DND-41 (cell line): Measurements from ENCODE around the gene PSG11.
"Not testable (repeated sequence)": the region's sequence is repeated elsewhere in the genome, so short reads cannot be mapped to it uniquely, and the experiment has no call there.

ENCODE experiments used
- ATAC-seq: fragments of 200-7000 bp; cut with Tn5 transposase; 3 replicates; pipeline ENCODE4 v1.9.1; 2021; ENCODE audit warnings: low read depth; ENCODE audit not compliant: insufficient read depth
- DNase-seq: peaks from one replicate; pipeline ENCODE4 v3.0.0-alpha.2; 2020
- H2AFZ ChIP-seq: 2 replicates; pipeline ENCODE4 v1.6.0; 2012; ENCODE audit warnings: low read depth, low read length
- H3K27ac ChIP-seq: 2 replicates; pipeline ENCODE4 v1.5.1; 2012; ENCODE audit warnings: low read length, inconsistent platforms
- H3K27me3 ChIP-seq: fragments of 200-600 bp; sonication (generic); 2 replicates; pipeline ENCODE4 v1.6.0; 2012; ENCODE audit warnings: low read length, mild to moderate bottlenecking, inconsistent platforms; ENCODE audit not compliant: insufficient read depth, poor library complexity
- H3K36me3 ChIP-seq: 2 replicates; pipeline ENCODE4 v1.5.1; 2012; ENCODE audit warnings: low read length, inconsistent platforms; ENCODE audit not compliant: insufficient read depth
- H3K4me1 ChIP-seq: 2 replicates; pipeline ENCODE4 v1.5.1; 2012; ENCODE audit warnings: mild to moderate bottlenecking, low read length; ENCODE audit not compliant: insufficient read depth
- H3K4me2 ChIP-seq: 2 replicates; pipeline ENCODE4 v1.6.0; 2012; ENCODE audit warnings: mild to moderate bottlenecking, moderate library complexity, low read length, inconsistent platforms; ENCODE audit not compliant: insufficient read depth
- H3K4me3 ChIP-seq, 2 experiments: fragments of 200-600 bp in 1 of 2; shearing (Covaris generic) in 1 of 2; 2 replicates each; pipeline ENCODE4 v1.5.1; 2012 to 2016; ENCODE audit warnings: inconsistent platforms in 2 of 2, low read length in 2 of 2, mild to moderate bottlenecking in 2 of 2, low read depth in 1 of 2, moderate library complexity in 1 of 2
- H3K79me2 ChIP-seq: 2 replicates; pipeline ENCODE4 v1.6.0; 2012; ENCODE audit warnings: low read length, inconsistent platforms; ENCODE audit not compliant: insufficient read depth
- H3K9ac ChIP-seq: 2 replicates; pipeline ENCODE4 v1.6.0; 2012; ENCODE audit warnings: low read depth, mild to moderate bottlenecking, inconsistent platforms, low read length, moderate library complexity
- H3K9me3 ChIP-seq: 2 replicates; pipeline ENCODE4 v1.5.1; 2012; ENCODE audit warnings: low read length, moderate library complexity, mild to moderate bottlenecking, inconsistent platforms; ENCODE audit not compliant: insufficient read depth, severe bottlenecking
- H4K20me1 ChIP-seq: 2 replicates; pipeline ENCODE4 v1.6.0; 2012; ENCODE audit warnings: low read length; ENCODE audit not compliant: insufficient read depth

The PSG11 gene

GRCh38 chr19:43026369-43026768 is at the start of gene PSG11:
PSG11 (minus strand) TSS chr19:43026469; CDS start chr19:43026372, 97 bp downstream.
- H2AFZ ChIP-seq, DNase-seq, H3K4me3 ChIP-seq, H3K79me2 ChIP-seq, H3K9ac ChIP-seq, H3K4me1 ChIP-seq, H4K20me1 ChIP-seq, ATAC-seq, H3K27me3 ChIP-seq, H3K9me3 ChIP-seq, H3K27ac ChIP-seq, H3K4me2 ChIP-seq, H3K36me3 ChIP-seq: not testable (repeated sequence)

- H3K4me2 ChIP-seq, H3K4me3 ChIP-seq, H3K79me2 ChIP-seq, DNase-seq, H3K4me1 ChIP-seq, H3K36me3 ChIP-seq, H3K27ac ChIP-seq, H3K27me3 ChIP-seq, H3K9ac ChIP-seq, H2AFZ ChIP-seq, H3K9me3 ChIP-seq, H4K20me1 ChIP-seq, ATAC-seq: not testable (repeated sequence)
Observed at GRCh38 chr19:43062418-43062817, 36.1 kb upstream of the PSG11 start.

GRCh38 chr19:43061326-43061725 is 35.1 kb upstream of the PSG11 start:
- not testable (repeated sequence) for DNase-seq, H4K20me1 ChIP-seq, H3K9ac ChIP-seq, H3K27me3 ChIP-seq, H3K4me1 ChIP-seq, ATAC-seq, H2AFZ ChIP-seq, H3K79me2 ChIP-seq, H3K9me3 ChIP-seq, H3K27ac ChIP-seq, H3K36me3 ChIP-seq, H3K4me2 ChIP-seq, H3K4me3 ChIP-seq

- DNase-seq, H3K36me3 ChIP-seq, H3K27ac ChIP-seq, ATAC-seq, H3K4me3 ChIP-seq, H3K4me1 ChIP-seq, H3K27me3 ChIP-seq, H4K20me1 ChIP-seq, H3K9ac ChIP-seq, H2AFZ ChIP-seq, H3K79me2 ChIP-seq, H3K4me2 ChIP-seq, H3K9me3 ChIP-seq: not testable (repeated sequence)
Observed at GRCh38 chr19:43060254-43060653, 34.0 kb upstream of the PSG11 start.

- H3K27ac ChIP-seq, H2AFZ ChIP-seq, H3K9ac ChIP-seq, H3K27me3 ChIP-seq, H4K20me1 ChIP-seq, H3K79me2 ChIP-seq, H3K36me3 ChIP-seq, DNase-seq, H3K4me3 ChIP-seq, H3K4me2 ChIP-seq, H3K9me3 ChIP-seq, H3K4me1 ChIP-seq, ATAC-seq: not testable (repeated sequence)
Observed at GRCh38 chr19:43059482-43059881, 33.2 kb upstream of the PSG11 start.

GRCh38 chr19:43058440-43058839 is 32.2 kb upstream of the PSG11 start:
- not testable (repeated sequence) for H3K79me2 ChIP-seq, H3K4me3 ChIP-seq, ATAC-seq, H4K20me1 ChIP-seq, H3K27me3 ChIP-seq, H3K4me1 ChIP-seq, H3K9me3 ChIP-seq, H3K9ac ChIP-seq, H3K4me2 ChIP-seq, H2AFZ ChIP-seq, H3K36me3 ChIP-seq, H3K27ac ChIP-seq, DNase-seq

GRCh38 chr19:43047966-43048365 is 21.7 kb upstream of the PSG11 start:
- ATAC-seq, H2AFZ ChIP-seq, H3K4me3 ChIP-seq, DNase-seq, H4K20me1 ChIP-seq, H3K27me3 ChIP-seq, H3K9ac ChIP-seq, H3K36me3 ChIP-seq, H3K27ac ChIP-seq, H3K79me2 ChIP-seq, H3K9me3 ChIP-seq, H3K4me1 ChIP-seq, H3K4me2 ChIP-seq: not testable (repeated sequence)

GRCh38 chr19:43046578-43046977 is 20.3 kb upstream of the PSG11 start:
- not testable (repeated sequence) for H3K27me3 ChIP-seq, H3K36me3 ChIP-seq, H3K9ac ChIP-seq, H3K4me2 ChIP-seq, H3K9me3 ChIP-seq, H3K4me3 ChIP-seq, H4K20me1 ChIP-seq, H3K27ac ChIP-seq, H3K4me1 ChIP-seq, H2AFZ ChIP-seq, H3K79me2 ChIP-seq, DNase-seq, ATAC-seq
